Esophagus muscularis mucosa (tissue), 4 donors: ENCODE measurements around the gene UCHL1. TPM values are rescaled to one million over a fixed set of nuclear protein-coding genes. Genes with fewer than 3 reads are reported as not detected.

ENCODE experiments used
- DNase-seq: peaks from one replicate; pipeline ENCODE4 v3.0.0-alpha.2; 2017; ENCODE audit errors: extremely low spot score
- H3K27ac ChIP-seq, 4 donors: fragments of 200-600 bp; sonication (generic); replicated peaks in 1 of 4; 1 replicate in 3 of 4; 2 replicates in 1 of 4; pipeline ENCODE4 v1.5.1; 2016 to 2019; ENCODE audit warnings: mild to moderate bottlenecking in 1 of 4
- H3K27me3 ChIP-seq, 4 donors: fragments of 200-600 bp; sonication (generic); one replicate each; pipeline versions ENCODE4 v1.5.1 to v1.6.0; 2016 to 2019
- H3K36me3 ChIP-seq, 4 donors: fragments of 200-600 bp; sonication (generic); one replicate each; pipeline ENCODE4 v1.5.1; 2016 to 2019
- H3K4me1 ChIP-seq, 4 donors: fragments of 200-600 bp; sonication (generic); one replicate each; pipeline ENCODE4 v1.5.1; 2016 to 2019
- H3K4me3 ChIP-seq, 4 donors: fragments of 200-600 bp; sonication (generic); 1 replicate in 2 of 4; 2 replicates in 2 of 4; pipeline ENCODE4 v1.5.1; 2016 to 2019; ENCODE audit warnings: mild to moderate bottlenecking in 4 of 4, moderate library complexity in 1 of 4
- H3K9me3 ChIP-seq, 4 donors: fragments of 200-600 bp; sonication (generic); 1 replicate in 3 of 4; 2 replicates in 1 of 4; pipeline ENCODE4 v1.5.1; 2016 to 2019
- CTCF ChIP-seq, 3 experiments: fragments of 200-600 bp in 2 of 3; fragments of 450-650 bp in 1 of 3; sonication (generic) in 2 of 3; IDR thresholded peaks; one replicate each; pipeline ENCODE4 v1.5.1; 2017 to 2019; ENCODE audit warnings: antibody characterized with exemption in 3 of 3, mild to moderate bottlenecking in 2 of 3, moderate library complexity in 1 of 3
- EP300 ChIP-seq: sonication (generic); formaldehyde crosslinking; IDR thresholded peaks from one replicate; pipeline ENCODE4 v1.6.1; 2017; ENCODE audit warnings: antibody characterized with exemption
- POLR2A ChIP-seq: fragments of 450-650 bp; IDR thresholded peaks from one replicate; pipeline ENCODE4 v1.6.1; 2017; ENCODE audit warnings: antibody characterized with exemption, moderate library complexity, mild to moderate bottlenecking, low read depth
- POLR2AphosphoS5 ChIP-seq, 2 donors: sonication (generic); formaldehyde crosslinking; IDR thresholded peaks; one replicate each; pipeline ENCODE4 v1.6.1; 2017; ENCODE audit warnings: antibody characterized with exemption in 2 of 2
- WGBS: methylation state at CpG from one replicate; pipeline ENCODE4 v1.1.5; 2018; 5-methylcytosine and 5-hydroxymethylcytosine counted together
- intact Hi-C: fragments of 100-400 bp; cut with DNase I; formaldehyde crosslinking; loops from one replicate; pipeline ENCODE4 v1.15.1; 2023
- total RNA-seq, 4 donors: library from RNA; depleted of rRNA; stranded (reverse); fragments of >200 nt; gene quantifications; one replicate each; pipeline versions ENCODE4 v1.1.0 to v1.2.1, GENCODE V29; 2016

Gene UCHL1
- total RNA-seq, 4 donors from 2014 or later = 30.3 to 120 (median 40.8) TPM

DNA sequence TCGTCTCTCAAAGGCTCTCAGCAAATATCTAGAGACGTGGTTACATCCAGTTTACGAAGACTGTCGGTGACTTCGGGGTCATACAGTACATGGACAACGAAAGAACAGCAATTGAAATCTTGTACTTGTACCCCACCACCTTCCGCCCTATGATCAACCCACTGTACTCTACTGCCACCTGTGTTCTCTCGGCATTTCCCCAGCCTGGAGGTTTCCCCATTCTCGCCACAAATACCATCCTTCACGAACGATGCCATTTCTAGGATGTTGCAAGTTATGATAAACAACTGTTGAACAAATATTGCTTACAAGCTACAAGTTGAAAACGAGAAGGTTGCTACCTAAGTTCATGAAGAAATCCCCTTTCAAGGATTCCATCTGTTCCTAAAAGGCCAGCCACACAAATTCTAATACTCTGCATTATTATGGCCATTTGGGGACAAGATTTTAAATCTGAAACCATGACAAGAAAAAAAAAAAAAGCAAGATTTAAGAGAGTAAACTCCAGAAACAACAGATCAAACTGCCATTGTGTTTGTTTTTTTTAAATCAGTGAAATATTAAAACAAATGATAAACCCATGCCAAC is 44.0 kb upstream of the UCHL1 start:
- 26% methylated on average over 12 of the region's 12 CpGs for WGBS
- TF ChIP-seq CTCF (IDR thresholded peaks at IDR 0.05) = peak; percentile 61 to 71 (median 68)
- no peak for TF ChIP-seq POLR2AphosphoS5 (IDR thresholded peaks at IDR 0.05)
- Histone ChIP-seq H3K4me3 (peak overlapping the region; percentile 89 to 96 (median 93)), H3K4me1 (peaks cover 21 to 73% (median 53%) of the 10 kb centered on the region in 4 donors), H3K9me3 (no peaks in the 10 kb centered on the region), H3K36me3 (no peaks in the 10 kb centered on the region), H3K27me3 (no peaks in the 10 kb centered on the region), H3K27ac (peak overlapping the region in 2 of 4 donors; percentile 86 to 88)
- intact Hi-C loops = loop anchor here (5.0 kb wide), 1 partner anchor 145 kb away; no protein-coding TSS in a partner anchor
- DNase-seq = no peak

- H3K4me1 ChIP-seq = peaks cover 20 to 66% (median 45%) of the 10 kb centered on the region in 4 donors
These were observed 43.0 kb upstream of the UCHL1 start for GRCh38 chr4:41213625-41214135.

GRCh38 chr4:41214136-41214824 is 42.4 kb upstream of the UCHL1 start, which contains the start of gene APBB2:
Gene APBB2, minus strand, starts transcription at chr4:41214542. Its CDS starts 181,288 bp downstream, at chr4:41033254.
- H3K27me3 ChIP-seq = no peaks in the 10 kb centered on the region
- H3K36me3 ChIP-seq = no peaks in the 10 kb centered on the region
- intact Hi-C loops = loop anchor here (2.0 to 5.0 kb wide), 2 partner anchors 147 to 235 kb away; no protein-coding TSS in a partner anchor
- no peaks in the 10 kb centered on the region for H3K9me3 ChIP-seq
- WGBS = 0% methylated on average over 9 of the region's 71 CpGs
- H3K4me3 ChIP-seq = peak within 1 kb of the TSS; percentile 89 to 96 (median 93)
- H3K4me1 ChIP-seq = peaks cover 20 to 60% (median 45%) of the 10 kb centered on the region in 4 donors
- TF ChIP-seq POLR2AphosphoS5 (IDR thresholded peaks at IDR 0.05) = peak; percentile 93 to 97
- TF ChIP-seq EP300 = no peak
- peak; percentile 58 to 92 (median 91) for TF ChIP-seq CTCF (IDR thresholded peaks at IDR 0.05)
- TF ChIP-seq POLR2A = peak; percentile 25
- peak within 1 kb of the TSS; percentile 86 to 93 (median 90) for H3K27ac ChIP-seq
- DNase-seq = peak; percentile 97

More at GRCh38 chr4:41213625-41214135, 43.0 kb upstream of the UCHL1 start:
- intact Hi-C loops = loop anchor here (2.0 to 5.0 kb wide), 2 partner anchors 146 to 235 kb away; no protein-coding TSS in a partner anchor
- no peaks in the 10 kb centered on the region for H3K36me3 ChIP-seq
- H3K9me3 ChIP-seq = no peaks in the 10 kb centered on the region
- no peak for DNase-seq
- under 1% methylated on average over 20 of the region's 35 CpGs for WGBS
- no peaks in the 10 kb centered on the region for H3K27me3 ChIP-seq
- TF ChIP-seq EP300 = no peak
- no peak for TF ChIP-seq POLR2AphosphoS5 (IDR thresholded peaks at IDR 0.05)
- TF ChIP-seq CTCF (IDR thresholded peaks at IDR 0.05) = no peak
- TF ChIP-seq POLR2A = no peak
- H3K27ac ChIP-seq = peak overlapping the region; percentile 86 to 93 (median 90)
- peak overlapping the region; percentile 89 to 96 (median 93) for H3K4me3 ChIP-seq

GRCh38 chr4:41214825-41215146 is 41.9 kb upstream of the UCHL1 start:
- H3K36me3 ChIP-seq = no peaks in the 10 kb centered on the region
- intact Hi-C loops = loop anchor here (1.0 to 5.0 kb wide), 3 partner anchors 147 to 287 kb away; no protein-coding TSS in a partner anchor
- DNase-seq = no peak
- TF ChIP-seq CTCF (IDR thresholded peaks at IDR 0.05) (peak in 1 of 3 experiments; percentile 5), POLR2AphosphoS5 (IDR thresholded peaks at IDR 0.05) (no peak)
- peak overlapping the region; percentile 86 to 93 (median 90) for H3K27ac ChIP-seq
- peaks cover 20 to 55% (median 45%) of the 10 kb centered on the region in 4 donors for H3K4me1 ChIP-seq
- 23% methylated on average over 8 of the region's 8 CpGs for WGBS
- H3K27me3 ChIP-seq = no peaks in the 10 kb centered on the region
- H3K9me3 ChIP-seq = no peaks in the 10 kb centered on the region
- peak overlapping the region; percentile 89 to 96 (median 93) for H3K4me3 ChIP-seq
